Activated T-helper 1 cell treated with anti-CD3 and anti-CD28 coated beads, Interleukin-2, amount 50 U/mL, for 16 hours (primary cell): ENCODE measurements around the gene SPRN.
"Not testable (repeated sequence)": the region's sequence is repeated elsewhere in the genome, so short reads cannot be mapped to it uniquely, and the experiment has no call there.

Experiments used
- DNase-seq, 2 donors: peaks; one replicate each; pipeline ENCODE4 v3.0.0-alpha.2; 2020; ENCODE audit warnings: low read depth in 1 of 2, low spot score in 1 of 2

Gene SPRN

DNA sequence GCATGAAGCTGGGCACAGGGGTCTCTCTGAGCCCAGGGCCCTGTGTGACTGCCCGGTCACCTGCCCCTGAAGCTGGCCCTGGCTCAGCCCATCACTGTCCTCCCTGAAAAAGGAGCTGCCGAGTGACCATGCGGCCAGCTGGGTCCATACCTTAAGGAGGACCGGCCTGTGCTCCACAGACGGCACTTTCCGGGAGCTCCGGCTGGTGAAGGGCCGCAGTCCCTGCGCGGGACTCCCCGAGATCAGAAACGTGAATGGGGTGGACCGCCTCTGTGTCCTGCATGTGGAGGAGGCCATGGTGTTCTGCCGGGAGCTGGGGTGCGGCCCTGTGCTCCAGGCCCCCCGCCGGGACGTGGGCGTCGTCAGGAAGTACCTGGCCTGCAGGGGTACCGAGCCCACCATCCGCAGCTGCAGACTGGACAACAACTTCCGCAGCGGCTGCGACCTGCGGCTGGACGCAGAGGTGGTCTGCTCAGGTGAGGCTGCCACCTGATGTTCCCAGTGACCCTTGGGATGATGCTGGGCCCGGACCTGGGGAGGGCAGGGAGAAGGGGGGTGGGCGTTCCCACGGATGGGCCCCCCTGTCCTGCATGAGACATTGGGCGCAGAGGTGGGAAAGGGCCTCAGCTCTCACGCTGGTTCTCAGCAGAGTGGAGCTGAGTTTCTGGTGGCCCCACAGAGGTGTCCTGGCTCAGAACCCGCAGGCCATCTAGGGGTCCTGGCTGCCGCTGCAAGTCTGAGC is 32.8 kb upstream of the SPRN start:
- no peak for DNase-seq

DNA sequence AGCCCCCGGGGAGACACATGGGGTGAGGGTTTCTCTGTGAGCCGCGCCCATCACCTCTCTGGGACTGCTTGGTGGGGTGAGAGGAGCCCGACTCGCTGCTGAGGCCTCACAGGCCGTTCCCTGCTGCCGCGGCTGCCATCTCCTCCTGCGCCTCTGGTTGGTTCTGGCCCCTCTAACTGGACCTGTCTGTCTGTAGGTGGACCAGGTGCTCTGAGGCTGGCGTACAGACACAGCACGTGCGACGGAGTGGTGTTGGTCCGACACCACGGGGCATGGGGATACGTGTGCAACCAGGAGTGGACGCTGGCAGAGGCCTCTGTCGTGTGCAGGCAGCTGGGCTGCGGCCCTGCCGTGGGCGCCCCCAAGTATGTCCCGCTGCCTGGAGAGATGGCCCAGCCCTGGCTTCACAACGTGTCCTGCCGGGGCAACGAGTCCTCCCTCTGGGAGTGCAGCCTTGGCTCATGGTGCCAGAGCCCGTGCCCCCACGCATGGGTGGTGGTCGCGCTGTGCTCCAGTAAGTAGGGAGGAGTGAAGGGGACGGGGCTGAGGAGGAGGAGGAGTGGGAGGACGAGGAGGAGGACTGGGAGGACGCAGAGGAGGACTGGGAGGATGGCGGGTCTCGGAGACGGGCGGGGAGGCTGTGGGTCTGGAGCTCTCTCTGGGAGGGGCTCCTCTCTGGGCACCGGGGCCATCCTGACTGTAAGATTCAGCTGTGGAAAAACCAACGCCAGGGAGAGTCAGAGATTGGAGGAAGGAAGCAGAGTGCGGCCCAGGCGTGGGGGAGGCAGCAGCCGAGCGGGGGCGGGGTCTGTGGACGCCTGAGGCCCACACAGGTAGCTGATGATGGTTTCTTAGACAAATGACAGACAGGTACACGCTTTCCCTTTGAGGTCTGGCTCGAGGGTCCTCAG is 31.9 kb upstream of the SPRN start:
- DNase-seq = no peak

DNA sequence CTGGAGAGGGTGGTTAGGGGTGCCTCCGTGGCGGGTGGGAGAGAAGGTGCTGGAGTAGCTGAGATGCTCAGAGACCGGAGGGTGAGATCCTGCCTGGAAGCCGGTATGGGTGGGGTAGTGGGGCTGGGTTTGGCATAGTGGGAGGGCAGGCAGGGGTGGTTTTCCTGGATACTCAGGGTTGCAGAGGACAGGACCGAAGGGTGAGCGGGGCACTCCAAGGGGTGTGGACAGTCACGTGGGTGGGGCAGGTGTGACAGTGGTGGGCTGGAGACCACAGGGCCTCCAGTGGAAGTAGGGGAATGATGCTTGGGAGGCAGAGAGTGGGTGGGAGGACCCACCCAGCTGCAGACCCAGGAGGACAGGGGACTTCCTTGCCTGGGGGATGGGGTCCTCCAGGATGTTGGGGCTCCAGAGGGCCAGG is 31.2 kb upstream of the SPRN start:
- no peak for DNase-seq

DNA sequence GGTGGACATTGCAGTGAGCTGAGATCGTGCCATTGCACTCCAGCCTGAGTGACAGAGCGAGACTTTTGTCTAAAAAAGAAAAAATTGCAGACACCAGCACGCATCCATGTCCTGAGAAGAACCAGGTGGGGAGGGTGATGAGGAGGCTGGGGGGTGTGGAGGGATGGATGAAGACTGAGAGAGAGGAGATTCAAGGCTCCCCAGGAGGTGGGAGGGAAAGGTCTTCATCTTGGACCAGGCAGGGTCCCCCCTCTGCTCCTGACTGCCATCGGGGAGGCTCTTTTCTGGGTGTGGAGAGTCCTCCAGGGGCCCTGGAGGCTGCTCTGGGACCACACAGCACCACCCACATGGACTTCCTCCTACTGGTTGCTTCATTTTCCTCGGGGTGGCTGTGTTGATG is 30.8 kb upstream of the SPRN start:
- no peak for DNase-seq

DNA sequence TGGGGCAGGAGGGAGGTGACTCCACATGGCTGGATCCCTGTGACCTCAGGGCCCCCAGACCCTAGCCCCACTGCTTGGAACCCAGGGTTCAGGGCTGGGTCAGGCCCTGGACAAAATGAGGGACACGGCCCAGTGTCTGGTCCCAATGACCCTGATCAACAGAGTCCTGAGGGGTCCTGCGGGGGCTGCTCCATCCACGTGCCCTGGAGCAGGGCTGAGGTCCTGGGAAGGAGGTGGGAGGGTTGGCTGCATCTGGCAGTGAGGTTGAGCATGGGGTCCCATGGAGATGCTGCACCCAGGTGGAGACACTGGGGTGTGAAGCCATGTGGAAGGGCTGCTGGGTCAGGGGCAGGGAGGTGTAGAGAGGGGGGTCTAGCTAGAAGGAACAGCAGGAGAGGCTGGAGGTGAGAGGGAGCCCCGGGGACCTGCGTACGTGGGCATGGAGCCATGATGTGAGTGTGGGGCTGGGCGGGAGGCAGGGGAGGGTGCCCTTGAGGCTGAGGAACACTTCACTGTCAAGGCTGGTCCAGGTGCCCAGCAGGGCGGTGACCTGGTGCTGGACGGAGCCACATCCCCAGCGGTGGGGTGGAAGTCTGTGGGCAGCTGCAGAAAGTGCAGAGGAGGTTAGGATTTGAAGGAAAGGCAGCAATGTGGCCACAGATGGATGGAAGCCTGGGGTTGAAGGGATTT is 29.9 kb upstream of the SPRN start:
- no peak for DNase-seq

DNA sequence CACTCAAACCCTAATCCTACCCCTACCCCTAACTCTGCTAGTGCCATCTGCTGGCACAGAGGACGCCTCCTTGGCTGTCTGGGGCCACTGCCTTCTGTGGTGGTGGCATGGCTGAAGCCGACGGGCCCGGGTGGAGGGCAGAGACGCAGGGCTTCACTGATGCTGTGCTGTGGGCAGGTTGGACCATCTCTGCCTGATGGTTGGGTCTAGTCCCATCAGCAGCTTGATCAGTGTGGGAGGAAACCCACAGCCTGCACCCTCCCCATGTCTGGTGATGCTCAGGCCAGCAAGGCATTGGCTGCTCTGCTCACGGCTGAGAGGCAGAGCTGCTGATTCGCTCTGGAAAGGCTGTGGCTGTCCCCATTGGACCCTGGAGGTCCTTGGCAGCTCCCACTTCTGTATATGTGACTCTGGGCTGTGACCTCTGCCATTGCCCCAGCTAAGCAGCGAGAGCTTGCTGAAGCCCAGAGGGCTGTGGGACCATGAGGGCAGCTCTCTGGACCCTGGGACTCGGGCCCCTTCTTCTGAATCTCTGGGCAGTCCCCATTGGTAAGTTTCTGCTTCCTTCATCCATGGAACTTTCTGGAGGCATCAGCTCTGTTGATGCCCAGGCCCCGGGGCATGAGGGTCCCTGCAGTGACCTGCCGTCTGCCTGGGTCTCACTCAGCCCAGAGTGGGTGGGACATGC is 29.2 kb upstream of the SPRN start, which contains the start of gene SCART1:
Gene SCART1, plus strand, starts transcription at position 430 of the 688 bp plus-strand sequence. Its CDS starts 53 bp downstream, at position 483.
- DNase-seq = no peak

DNA sequence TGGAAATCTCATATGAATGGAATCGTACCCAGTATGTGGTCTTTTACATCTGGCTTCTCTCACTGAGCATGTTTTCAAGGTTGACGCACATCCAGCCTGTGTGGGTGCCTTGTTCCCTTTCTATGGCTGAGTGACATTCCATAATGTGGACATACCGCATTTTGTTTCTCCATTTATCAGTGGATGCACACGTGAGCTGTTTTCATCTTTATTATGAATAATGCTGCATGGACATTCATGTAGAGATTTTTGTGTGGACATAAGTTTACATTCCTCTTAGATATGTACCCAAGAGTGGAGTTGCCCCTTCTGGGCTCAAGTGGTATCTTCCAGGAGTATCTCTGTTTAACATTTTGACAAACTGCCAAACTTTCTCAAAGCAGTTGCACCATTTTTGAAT is 28.0 kb upstream of the SPRN start:
- no peak for DNase-seq

DNA sequence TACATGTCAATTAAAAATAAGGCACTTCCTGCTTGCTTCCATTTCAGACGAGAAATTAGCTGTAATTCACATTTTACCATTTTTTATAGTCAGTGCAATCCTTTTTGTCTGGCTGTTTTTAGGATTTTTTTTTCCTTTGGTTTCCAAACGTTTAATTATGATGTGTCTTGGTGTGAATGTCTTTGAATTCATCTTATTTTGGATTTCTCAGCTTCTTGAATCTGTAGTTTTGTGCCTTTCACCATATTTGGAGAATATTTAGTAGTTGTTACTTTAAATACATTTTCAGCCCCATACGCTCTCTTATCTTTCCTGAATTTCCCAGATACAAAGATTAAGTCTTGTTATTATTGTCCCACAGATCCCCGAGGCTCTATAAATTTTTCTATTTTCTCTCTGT is 26.9 kb upstream of the SPRN start:
- DNase-seq = no peak

DNA sequence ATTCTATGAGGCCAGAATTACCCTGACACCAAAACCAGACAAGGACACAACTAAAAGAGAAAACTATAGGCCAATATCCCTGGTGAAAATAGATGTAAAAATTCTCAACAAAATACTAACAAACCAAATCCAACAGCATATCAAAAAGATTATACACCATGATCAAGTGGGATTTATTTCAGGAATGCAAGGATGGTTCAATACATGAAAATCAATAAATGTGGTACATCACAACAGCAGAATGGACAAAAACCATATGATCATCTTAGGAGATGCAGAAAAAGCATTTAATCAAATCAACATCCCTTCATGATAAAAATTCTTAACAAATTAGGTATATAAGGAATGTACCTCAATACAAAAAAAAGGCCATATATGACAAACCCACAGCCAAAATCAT is 23.7 kb upstream of the SPRN start:
- DNase-seq = no peak

DNA sequence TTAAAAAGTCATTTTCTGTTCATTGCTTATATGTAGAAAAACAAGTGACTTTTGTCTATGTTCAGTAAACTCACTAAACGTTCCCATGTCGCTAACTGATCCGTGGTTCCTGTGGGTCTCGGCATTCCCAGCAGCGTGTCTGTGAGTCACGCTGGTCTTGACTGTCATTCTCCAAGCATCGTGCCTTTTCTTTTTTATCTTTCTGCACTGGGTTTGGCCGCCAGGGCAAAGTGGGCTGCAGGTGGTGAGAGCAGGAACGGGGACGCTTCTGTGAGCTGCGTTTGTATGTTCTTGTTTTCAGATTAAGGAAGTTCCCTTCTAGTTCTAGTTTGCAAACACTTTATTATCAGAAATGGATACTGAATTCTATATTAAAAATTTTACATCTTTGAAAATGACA is 22.6 kb upstream of the SPRN start:
- no peak for DNase-seq

DNA sequence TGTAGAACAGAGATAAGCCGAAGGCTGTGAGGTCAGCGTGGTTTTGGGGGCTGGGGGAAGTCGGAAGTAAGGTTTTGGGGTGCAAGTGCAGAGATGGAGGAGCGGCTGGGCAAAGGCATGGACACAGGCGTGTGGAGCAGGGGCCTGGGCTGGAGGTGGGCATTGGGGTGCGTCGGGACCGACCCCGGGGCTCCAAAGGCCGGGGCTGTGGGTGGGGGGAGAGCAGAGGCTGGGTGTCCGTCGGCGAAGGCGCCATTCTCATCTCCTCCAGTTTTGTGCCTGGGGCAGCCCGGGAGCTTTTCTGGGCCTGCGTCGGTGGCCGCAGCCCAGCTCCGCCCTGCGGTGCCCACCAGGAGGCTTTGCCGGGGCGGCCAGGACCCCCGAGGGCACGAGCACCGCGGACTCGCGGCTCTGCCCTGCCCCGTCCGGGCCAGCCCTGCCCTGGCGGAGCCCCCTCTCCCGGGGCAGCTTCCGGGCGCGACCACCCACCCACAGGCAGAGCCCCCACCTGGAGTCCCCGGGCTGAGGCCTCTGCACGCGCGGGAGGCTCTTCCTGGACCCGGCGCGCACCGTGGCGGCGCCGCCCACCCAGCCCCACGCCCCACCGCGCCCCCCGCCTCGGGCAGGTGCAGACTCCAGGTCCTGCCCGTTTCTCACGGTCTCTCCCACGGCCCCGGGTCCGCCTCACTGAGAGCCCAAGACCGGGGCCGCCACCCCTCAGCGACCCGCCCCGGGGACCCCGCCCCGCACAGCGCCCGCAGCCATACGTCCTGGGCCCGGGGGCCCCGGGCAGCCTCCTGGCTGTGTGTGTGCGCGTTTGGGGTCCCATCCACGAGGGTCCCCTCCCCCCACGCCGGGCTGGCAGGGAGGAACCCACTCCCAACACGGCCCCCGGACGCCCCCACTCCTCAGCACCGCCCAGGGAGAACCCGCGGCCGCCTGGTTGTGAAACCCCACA is 21.6 kb upstream of the SPRN start:
- no peak for DNase-seq

DNA sequence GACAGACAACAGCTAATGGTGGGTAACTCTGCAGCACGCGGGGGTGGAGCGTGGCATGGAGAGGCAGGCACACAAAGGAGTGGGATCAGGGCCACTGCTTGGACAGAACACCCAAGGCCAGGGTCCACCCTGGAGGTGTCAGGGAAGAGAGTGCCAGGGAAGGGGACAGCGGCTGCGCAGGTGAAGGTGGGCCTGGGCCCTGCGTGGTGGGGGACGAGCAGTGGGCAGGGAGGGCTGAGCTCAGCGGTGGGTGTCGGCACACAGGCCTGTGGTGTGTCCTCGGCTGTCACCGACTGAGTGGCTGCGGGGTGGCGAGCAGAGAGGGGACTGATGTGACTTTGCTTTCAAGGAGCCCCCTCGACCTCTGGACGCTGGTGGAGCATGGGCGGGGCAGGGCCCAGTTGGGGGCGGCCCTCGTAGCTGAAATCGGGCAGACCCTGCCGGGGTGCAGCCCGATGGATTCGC is 20.9 kb upstream of the SPRN start:
- DNase-seq = no peak

DNA sequence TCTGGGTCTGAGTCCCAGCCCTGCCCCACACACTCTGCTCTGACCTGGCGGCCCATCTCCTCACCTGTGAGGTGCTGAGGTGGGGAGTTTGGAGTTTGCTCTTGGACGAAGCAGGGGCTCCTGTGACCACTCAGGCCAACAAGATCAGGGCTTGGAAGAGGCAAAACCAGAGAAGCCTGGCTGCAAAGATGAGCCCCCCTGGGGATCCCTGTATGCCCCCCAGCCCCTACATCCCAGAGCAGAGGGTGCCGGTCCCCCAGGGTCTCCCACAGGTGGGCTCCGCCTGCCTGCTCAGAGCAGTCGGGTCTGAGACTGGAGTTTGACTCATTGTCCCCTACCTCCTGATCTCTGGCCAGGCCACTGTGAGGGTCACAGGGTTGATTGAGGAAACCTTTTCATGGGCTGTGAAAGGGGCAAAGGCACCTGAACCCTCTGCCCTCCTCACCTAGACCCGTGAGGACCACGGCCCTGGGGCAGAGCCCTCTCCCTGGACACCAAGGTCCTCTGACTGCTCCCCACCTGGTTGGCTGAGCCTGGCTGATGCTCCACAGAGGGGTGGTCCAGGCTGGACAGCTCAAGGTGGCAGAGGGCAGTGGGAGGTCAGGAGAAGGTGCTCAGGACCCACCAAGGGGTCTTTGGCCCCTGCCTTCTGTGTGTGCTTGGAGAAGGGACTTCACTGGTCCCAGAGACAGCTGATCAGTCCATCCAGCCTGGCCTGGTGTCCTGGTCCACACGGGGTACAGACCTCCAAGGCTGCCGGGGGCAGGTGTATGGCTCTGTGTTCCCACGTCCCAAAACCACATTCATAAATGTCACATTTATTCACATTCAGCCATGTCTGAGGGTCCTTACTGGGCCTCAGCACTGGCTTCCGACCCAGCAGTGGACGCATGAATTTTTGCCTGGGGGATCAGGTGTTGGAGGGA is 20.2 kb upstream of the SPRN start:
- DNase-seq = no peak

DNA sequence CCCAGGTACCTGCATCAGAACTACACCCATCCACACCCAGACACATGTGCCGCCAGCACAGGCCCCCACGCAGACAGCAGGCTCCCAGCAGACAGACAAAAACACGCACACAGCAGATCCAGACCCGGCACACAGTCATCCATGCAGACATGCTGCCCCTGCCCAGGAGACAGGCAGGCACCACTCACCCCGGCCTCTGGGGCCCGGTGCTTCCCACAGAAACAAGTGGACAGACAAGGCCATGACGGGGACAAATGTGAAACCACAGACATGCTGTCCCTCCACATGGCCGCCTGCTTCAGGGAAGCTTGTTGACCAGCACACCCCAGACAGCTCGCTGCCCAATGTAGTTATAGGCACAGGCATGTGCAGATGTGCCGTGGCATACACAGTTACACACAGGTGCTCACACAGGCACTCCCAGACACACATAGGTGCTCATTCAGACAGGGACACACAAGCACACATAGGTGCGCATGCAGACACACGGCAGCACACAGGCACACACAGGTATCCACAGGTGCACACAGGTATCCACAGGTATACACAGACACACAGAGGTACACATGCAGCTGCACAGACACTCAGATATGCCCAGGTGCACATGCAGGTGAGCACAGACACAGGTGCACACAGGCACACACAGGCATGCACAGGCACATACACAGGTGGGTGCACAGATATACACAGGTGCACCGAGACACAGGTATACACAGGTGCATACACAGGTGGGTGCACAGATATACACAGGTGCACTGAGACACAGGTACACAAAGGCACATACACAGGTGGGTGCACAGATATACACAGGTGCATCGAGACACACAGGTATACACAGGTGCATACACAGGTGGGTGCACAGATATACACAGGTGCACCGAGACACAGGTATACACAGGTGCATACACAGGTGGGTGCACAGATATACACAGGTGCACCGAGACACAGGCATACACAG is 18.8 kb upstream of the SPRN start:
- DNase-seq = no peak

DNA sequence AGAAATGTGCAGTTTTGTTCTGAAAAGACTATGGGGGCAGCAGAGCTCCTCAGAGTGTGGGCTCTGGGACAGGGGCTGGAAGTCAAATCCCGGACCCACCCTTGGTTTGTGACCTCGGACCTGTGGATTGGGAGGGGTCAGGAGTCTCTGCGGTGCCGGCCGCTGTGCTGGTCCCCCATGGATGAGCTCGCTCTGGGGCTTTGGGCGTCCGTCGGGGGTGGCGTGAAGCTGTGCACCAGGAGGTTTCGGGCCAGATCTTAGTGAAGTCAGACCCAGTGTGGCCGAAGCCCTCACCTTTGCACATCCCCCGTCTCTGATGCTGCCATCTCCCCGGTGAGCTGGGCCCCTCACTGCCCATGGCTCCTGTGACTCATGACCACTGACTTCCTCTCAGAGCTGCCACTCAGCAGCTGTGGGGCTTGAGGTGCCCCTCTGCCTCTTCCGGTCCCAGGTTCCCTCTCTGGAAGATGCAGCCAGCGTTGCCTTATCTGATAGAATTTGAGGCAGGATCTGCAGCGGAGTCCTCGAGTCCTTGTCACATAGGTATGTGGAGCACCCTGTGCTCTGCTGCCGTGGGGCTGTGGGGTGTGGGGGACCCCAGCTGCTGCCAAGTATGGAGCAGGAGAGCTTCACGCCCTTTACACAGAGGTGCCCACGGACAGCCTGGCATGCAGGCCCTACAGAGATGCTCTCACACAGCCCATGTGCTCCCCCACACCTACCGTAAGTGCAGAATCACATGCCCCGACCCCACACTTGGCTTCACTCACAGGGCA is 18.0 kb upstream of the SPRN start:
- no peak for DNase-seq

DNA sequence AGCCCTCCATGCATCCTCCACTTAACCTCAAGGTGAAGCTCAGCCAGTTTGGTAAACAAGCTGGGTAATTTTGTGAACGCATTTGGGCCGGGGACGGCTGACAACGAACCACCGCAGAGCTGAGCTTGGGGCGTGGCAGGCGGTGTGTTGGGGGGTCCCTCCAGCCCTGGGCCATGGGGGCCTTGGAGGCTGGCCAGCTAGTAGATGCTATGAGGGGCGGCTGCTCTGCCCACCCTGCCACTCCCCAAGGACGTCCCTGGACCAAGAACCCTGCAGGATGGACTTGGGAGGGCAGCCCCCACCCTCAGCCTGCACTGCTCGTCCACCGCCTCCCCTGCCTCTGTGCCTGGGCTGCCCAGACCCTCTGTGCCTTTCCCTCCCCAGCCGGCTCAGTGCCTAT is 17.4 kb upstream of the SPRN start:
- no peak for DNase-seq

DNA sequence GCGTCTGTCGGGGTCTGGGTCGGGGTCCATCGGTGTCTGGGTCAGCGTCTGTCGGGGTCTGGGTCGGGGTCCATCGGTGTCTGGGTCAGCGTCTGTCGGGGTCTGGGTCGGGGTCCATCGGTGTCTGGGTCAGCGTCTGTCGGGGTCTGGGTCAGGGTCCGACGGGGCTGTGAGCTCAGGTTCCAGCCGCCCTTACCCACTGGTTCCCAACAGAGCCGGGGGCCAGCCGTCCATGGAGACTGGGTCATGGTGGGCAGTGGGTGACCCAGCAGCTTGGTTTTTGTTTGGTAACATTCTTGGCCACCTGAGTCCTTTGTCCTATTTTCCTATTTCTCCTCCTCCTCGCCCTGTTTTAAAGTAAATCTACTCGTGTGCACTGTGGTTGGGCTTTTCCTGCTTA is 16.9 kb upstream of the SPRN start:
- DNase-seq = not testable (repeated sequence)
